ENCODE results near the gene ARPC1B. TPM values are rescaled to one million over a fixed set of nuclear protein-coding genes. Genes with fewer than 3 reads are reported as not detected.
A peak's percentile ranks its signal among the peaks of the same experiment; 100 is the strongest.

Gene ARPC1B
- total and polyA plus RNA-seq, 9 of the 15 experiments (the other 6 are each of a cell fraction or from before 2014, with no cell fraction given): 6.7 to 357 (median 211) TPM

DNA sequence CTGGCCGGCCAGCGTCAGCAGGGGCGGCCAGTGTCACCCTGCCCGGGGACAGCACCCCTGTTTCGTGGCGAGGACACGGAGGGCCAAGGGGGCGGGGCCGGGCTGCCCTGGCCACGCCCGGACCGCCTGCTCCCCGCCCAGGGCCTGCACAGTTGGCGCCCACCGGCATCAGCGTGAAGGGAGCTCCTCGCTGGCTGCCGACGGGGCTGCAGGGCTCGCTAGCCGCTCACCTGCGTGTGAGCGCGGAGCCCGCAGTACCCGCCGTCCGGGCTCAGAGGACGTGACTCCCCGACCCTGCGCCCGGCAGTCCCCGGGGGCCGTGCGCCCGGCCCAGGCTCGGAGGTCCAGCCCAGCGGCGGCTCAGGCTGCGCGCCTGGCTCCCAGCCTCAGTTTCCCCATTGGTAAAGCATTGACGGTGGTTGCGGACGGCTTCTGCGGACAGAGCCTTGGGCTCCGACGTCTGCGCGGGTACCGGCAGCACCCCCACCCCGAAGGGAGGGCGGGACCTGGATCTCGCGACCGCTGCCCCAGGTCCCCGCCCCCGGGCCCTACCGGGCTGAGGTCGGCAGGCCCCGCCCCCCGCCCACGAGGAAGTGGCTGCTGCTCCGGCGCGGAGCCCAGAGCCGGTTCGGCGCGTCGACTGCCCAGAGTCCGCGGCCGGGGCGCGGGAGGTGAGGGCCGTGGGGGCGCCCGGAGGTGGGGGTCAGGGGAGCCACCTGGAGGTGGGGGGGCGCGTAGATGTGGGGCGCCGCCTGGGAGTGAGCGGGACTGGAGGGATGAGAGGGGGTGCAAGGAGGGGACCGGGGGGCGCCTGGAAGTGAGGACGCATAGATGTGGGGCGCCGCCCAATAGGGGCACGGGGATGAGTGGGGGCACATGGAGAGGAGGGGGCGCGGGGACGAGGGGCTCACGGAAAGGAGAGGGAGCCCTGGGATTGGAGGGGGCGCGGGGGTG, at the start of gene ARPC1B (continued):
- TF ChIP-seq, protein P1, sequence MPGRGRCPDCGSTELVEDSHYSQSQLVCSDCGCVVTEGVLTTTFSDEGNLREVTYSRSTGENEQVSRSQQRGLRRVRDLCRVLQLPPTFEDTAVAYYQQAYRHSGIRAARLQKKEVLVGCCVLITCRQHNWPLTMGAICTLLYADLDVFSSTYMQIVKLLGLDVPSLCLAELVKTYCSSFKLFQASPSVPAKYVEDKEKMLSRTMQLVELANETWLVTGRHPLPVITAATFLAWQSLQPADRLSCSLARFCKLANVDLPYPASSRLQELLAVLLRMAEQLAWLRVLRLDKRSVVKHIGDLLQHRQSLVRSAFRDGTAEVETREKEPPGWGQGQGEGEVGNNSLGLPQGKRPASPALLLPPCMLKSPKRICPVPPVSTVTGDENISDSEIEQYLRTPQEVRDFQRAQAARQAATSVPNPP (IDR thresholded peaks at IDR 0.05; ENCODE audit: borderline replicate concordance, insufficient read depth, insufficient read length): no peak
- TF ChIP-seq SIN3B (IDR thresholded peaks at IDR 0.05; ENCODE audit: low read depth): no peak
- TF ChIP-seq, protein P2, sequence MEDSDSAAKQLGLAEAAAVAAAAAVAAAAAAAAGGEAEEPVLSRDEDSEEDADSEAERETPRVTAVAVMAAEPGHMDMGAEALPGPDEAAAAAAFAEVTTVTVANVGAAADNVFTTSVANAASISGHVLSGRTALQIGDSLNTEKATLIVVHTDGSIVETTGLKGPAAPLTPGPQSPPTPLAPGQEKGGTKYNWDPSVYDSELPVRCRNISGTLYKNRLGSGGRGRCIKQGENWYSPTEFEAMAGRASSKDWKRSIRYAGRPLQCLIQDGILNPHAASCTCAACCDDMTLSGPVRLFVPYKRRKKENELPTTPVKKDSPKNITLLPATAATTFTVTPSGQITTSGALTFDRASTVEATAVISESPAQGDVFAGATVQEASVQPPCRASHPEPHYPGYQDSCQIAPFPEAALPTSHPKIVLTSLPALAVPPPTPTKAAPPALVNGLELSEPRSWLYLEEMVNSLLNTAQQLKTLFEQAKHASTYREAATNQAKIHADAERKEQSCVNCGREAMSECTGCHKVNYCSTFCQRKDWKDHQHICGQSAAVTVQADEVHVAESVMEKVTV (CRISPR knock-in tag; IDR thresholded peaks at IDR 0.05): no peak
- peak; percentile 92 for TF ChIP-seq SUPT5H (IDR thresholded peaks at IDR 0.05)
- peak; percentile 53 for TF ChIP-seq TBP (optimal IDR thresholded peaks at IDR 0.05; ENCODE audit: low read depth, low read length)
- TF ChIP-seq TARDBP (IDR thresholded peaks at IDR 0.05): no peak
- TF ChIP-seq POLR2H (tag; IDR thresholded peaks at IDR 0.05; ENCODE audit: low read depth): peak; percentile 76
- TF ChIP-seq, protein P3, sequence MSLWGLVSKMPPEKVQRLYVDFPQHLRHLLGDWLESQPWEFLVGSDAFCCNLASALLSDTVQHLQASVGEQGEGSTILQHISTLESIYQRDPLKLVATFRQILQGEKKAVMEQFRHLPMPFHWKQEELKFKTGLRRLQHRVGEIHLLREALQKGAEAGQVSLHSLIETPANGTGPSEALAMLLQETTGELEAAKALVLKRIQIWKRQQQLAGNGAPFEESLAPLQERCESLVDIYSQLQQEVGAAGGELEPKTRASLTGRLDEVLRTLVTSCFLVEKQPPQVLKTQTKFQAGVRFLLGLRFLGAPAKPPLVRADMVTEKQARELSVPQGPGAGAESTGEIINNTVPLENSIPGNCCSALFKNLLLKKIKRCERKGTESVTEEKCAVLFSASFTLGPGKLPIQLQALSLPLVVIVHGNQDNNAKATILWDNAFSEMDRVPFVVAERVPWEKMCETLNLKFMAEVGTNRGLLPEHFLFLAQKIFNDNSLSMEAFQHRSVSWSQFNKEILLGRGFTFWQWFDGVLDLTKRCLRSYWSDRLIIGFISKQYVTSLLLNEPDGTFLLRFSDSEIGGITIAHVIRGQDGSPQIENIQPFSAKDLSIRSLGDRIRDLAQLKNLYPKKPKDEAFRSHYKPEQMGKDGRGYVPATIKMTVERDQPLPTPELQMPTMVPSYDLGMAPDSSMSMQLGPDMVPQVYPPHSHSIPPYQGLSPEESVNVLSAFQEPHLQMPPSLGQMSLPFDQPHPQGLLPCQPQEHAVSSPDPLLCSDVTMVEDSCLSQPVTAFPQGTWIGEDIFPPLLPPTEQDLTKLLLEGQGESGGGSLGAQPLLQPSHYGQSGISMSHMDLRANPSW (CRISPR knock-in tag; IDR thresholded peaks at IDR 0.05): peak; percentile 79; the same call in 1 of the 2 replicates
- TF ChIP-seq GTF2A2 (tag; IDR thresholded peaks at IDR 0.05): no peak
- TF ChIP-seq SIN3A (IDR thresholded peaks at IDR 0.05; ENCODE audit: borderline replicate concordance in 2 of 2, control insufficient read depth in 1 of 2, low read depth in 2 of 2, low read length in 2 of 2): peak in 1 of 2 experiments; percentile 94; a peak in 2 of 4 replicates
- no peak for TF ChIP-seq NR1H2 (CRISPR knock-in tag; IDR thresholded peaks at IDR 0.05)
- TF ChIP-seq, protein P4, sequence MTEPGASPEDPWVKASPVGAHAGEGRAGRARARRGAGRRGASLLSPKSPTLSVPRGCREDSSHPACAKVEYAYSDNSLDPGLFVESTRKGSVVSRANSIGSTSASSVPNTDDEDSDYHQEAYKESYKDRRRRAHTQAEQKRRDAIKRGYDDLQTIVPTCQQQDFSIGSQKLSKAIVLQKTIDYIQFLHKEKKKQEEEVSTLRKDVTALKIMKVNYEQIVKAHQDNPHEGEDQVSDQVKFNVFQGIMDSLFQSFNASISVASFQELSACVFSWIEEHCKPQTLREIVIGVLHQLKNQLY (CRISPR knock-in tag; conservative IDR thresholded peaks at IDR 0.05): 0 out of 4 replicates have a peak, but pooled peaks of 1 of the 2 experiments have one; percentile 46
- no peak for TF ChIP-seq PHTF2 (CRISPR knock-in tag; IDR thresholded peaks at IDR 0.05)
- no peak for TF ChIP-seq SMAD2 (IDR thresholded peaks at IDR 0.05; ENCODE audit: low read depth, low read length)
- no peak for TF ChIP-seq RFX1 (IDR thresholded peaks at IDR 0.05)
- TF ChIP-seq HDGF (IDR thresholded peaks at IDR 0.05): no peak
- TF ChIP-seq, protein P5, sequence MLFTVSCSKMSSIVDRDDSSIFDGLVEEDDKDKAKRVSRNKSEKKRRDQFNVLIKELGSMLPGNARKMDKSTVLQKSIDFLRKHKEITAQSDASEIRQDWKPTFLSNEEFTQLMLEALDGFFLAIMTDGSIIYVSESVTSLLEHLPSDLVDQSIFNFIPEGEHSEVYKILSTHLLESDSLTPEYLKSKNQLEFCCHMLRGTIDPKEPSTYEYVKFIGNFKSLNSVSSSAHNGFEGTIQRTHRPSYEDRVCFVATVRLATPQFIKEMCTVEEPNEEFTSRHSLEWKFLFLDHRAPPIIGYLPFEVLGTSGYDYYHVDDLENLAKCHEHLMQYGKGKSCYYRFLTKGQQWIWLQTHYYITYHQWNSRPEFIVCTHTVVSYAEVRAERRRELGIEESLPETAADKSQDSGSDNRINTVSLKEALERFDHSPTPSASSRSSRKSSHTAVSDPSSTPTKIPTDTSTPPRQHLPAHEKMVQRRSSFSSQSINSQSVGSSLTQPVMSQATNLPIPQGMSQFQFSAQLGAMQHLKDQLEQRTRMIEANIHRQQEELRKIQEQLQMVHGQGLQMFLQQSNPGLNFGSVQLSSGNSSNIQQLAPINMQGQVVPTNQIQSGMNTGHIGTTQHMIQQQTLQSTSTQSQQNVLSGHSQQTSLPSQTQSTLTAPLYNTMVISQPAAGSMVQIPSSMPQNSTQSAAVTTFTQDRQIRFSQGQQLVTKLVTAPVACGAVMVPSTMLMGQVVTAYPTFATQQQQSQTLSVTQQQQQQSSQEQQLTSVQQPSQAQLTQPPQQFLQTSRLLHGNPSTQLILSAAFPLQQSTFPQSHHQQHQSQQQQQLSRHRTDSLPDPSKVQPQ (CRISPR knock-in tag; IDR thresholded peaks at IDR 0.05; ENCODE audit: borderline replicate concordance): no peak
- no peak for TF ChIP-seq MTF1 (CRISPR knock-in tag; IDR thresholded peaks at IDR 0.05; ENCODE audit: borderline replicate concordance)

Measured in K562 (cell line).